Measurements from ENCODE around the gene TACC3.
A peak's percentile ranks its signal among the peaks of the same experiment; 100 is the strongest.
"Not testable (repeated sequence)": the region's sequence is repeated elsewhere in the genome, so short reads cannot be mapped to it uniquely, and the experiment has no call there.

Gene TACC3

GRCh38 chr4:1721003-1721665 is at the start of gene TACC3, which contains the start of gene TMEM129:
Gene TACC3 (plus strand): TSS chr4:1721521. CDS start chr4:1723422, 1,901 bp downstream.
Gene TMEM129 (minus strand): TSS chr4:1721323. CDS start chr4:1720837, 486 bp downstream.
- peak; percentile 98 for DNase-seq

GRCh38 chr4:1673671-1674070 is 47.6 kb upstream of the TACC3 start:
- DNase-seq: no peak

GRCh38 chr4:1674682-1675081 is 46.6 kb upstream of the TACC3 start:
- no peak for DNase-seq

- DNase-seq: no peak
Measured at GRCh38 chr4:1675136-1675801, 46.1 kb upstream of the TACC3 start.

DNA sequence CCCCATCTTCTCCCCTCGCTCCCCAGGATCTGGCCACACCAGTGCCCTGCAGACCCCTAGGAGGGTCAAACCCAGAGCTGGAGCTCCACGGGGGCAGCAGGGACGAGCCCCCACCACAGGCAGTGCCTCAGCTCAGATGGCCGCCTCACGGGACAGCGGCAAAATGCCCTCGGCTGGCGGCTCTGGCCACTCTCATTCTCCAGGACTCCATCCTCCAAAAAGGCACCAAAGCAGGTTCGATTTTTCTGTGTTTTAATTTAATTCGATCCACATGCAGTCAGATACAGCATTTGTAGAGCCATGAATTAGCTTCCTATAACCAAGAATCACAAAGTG is 45.6 kb upstream of the TACC3 start:
- no peak for DNase-seq

GRCh38 chr4:1676605-1677525 is 44.5 kb upstream of the TACC3 start:
- peak; percentile 84 for DNase-seq

GRCh38 chr4:1678244-1678643 is 43.1 kb upstream of the TACC3 start:
- no peak for DNase-seq

- DNase-seq: no peak
Measured at GRCh38 chr4:1682860-1683259, 38.5 kb upstream of the TACC3 start.

DNA sequence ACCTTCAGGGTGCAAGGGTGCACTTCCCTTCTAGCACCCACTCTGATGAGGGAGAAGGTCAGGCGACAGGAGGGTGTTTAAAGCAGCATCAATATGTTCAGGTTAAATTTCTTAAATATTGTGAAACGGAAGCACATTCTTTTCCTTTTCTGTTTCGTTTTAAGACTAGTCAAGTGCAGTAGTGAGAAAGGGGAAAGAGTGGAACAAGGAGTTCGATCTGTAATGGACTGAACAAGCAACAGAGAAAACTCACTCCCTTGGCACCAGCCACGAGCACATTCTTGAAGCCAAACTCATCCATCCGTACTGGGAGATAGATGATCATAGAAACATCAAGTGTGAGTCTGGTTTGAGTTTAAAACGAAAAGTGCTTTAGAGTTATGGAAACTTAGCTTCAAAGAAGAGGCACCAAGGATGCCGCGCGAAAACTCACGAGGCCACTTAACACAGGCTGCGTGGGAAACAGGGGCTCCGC is 38.0 kb upstream of the TACC3 start:
- DNase-seq: peak; percentile 52

- peak; percentile 95 for DNase-seq
Measured at GRCh38 chr4:1683736-1684505, 37.4 kb upstream of the TACC3 start, which contains the start of gene FAM53A. Gene FAM53A (minus strand): TSS chr4:1684313. CDS start chr4:1668741, 15,572 bp downstream.

GRCh38 chr4:1684506-1685234 is 36.7 kb upstream of the TACC3 start:
- no peak for DNase-seq

GRCh38 chr4:1685235-1686150 is 35.8 kb upstream of the TACC3 start:
- DNase-seq: no peak

DNA sequence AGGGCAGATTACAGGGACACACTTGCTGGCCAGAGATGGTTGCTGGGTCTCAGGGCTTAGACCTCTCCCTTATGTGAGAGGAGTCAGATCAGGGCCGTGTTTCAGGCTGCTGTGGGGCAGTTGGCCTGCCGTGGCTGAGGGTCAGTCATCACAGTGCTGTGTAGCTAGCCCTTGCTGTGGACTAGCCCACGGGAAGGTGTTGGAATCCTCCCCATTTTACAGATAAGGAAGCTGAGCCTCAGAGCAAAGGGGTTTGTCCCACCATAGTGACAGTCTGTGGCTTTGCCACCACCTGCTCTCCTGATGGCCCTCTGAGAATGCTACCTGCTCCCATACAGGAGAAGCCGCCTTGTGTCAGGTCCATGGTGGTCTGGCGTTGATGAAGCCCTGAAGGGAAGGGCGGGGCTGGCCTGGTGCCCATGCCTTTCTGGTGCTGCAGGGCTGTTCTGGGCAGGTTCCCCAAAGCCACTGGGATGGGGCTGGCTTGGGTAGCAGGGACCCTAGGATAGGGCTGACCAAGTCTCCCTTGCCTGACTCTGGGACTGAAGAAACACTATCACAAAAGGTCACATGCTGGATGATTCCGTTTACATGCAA is 34.8 kb upstream of the TACC3 start:
- DNase-seq: no peak

- DNase-seq: no peak
Measured at GRCh38 chr4:1690698-1691097, 30.6 kb upstream of the TACC3 start.

DNA sequence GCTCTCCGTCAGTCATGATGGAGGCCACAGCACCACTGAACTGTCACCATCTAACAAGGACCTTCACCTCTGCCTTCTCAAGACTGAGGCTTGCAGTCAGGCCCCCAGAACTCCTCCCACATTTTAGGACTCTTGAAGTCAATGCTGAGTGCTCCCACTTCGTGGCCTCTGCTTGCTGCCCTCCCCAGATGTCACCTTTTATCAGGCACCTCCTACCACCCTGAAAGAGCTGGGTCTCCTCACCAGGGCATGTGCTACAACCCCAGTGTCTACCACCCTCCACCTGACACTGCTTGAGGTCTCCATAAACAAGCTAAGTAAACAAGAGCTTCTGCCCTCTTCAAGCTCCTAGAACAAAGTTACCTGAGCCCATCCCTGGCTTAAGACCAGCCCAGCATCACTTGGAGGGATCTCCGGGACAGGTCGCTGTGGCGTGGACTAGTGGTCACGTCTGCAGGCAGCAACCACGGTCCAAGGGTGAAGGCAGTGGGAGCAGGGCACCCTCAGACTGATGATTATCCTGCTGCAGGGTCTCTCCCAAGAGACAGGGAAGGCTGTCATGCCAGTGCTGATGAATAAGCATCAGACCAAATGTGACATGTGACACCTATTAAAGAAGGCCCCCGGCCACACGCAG is 29.5 kb upstream of the TACC3 start:
- DNase-seq: no peak

DNA sequence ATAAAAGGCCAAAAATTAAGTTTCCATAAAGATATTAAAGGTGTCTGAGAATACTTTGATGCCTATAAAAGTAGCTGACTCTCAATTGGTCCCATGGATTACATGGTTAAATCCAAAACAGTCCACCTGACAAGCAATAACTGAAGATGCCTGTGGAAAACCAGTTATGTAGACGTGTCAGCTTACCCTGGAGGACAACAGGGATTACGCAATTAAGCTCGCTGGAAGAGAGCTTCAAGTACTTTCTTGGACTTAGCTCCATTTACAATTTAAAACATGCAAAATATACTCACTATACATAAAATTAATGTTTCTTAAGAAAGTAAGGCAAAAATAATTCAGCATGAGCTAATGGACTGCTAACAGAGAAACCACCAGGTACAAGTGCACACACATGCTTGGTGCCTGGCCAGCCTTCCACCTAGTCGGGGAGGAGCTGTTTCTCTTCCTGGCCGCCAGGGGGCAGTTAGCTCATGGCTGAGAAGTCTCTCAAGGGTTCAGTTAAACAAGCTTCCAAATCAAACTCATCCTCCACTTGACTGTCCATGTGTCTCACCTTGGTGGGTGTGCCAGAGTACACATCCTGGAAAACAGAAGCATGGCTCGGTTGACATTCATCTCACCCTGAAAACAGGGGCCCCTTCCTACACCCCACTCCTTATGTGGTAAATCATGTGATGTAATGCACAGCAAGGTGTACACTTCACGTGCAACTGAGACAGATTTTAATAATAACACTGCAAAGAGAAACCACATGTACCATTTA is 28.0 kb upstream of the TACC3 start:
- DNase-seq: peak; percentile 91

- no peak for DNase-seq
Measured at GRCh38 chr4:1695913-1696312, 25.4 kb upstream of the TACC3 start.

GRCh38 chr4:1701671-1702070 is 19.6 kb upstream of the TACC3 start:
- not testable (repeated sequence) for DNase-seq

- peak; percentile 51 for DNase-seq
Measured at GRCh38 chr4:1703867-1704266, 17.5 kb upstream of the TACC3 start.
